Astrocyte (in vitro differentiated cells and primary cell): ENCODE data around the gene PSMG3. TPM values are rescaled to one million over a fixed set of nuclear protein-coding genes. Genes with fewer than 3 reads are reported as not detected.
A peak's percentile ranks its signal among the peaks of the same experiment; 100 is the strongest.

Source experiments
- DNase-seq: peaks from one replicate; pipeline ENCODE4 v3.0.0-alpha.2; 2010; ENCODE audit warnings: low read depth
- FAIRE-seq: peaks from 2 replicates; lab custom pipeline; 2011; peaks lifted over from hg19 to GRCh38; lab: Jason Lieb, UNC
- H2AFZ ChIP-seq: 2 replicates; pipeline ENCODE4 v1.6.0; 2012; ENCODE audit warnings: low read depth, low read length, inconsistent platforms
- H3K27ac ChIP-seq: 2 replicates; pipeline ENCODE4 v1.5.1; 2011; ENCODE audit warnings: low read depth, low read length, inconsistent platforms
- H3K27me3 ChIP-seq: 2 replicates; pipeline ENCODE4 v1.6.0; 2011; ENCODE audit warnings: low read length, inconsistent platforms; ENCODE audit not compliant: insufficient read depth
- H3K36me3 ChIP-seq: 2 replicates; pipeline ENCODE4 v1.5.1; 2011; ENCODE audit warnings: low read length, inconsistent platforms; ENCODE audit not compliant: insufficient read depth
- H3K4me1 ChIP-seq: 2 replicates; pipeline ENCODE4 v1.5.1; 2011; ENCODE audit warnings: low read length, inconsistent platforms; ENCODE audit not compliant: insufficient read depth
- H3K4me2 ChIP-seq: 2 replicates; pipeline ENCODE4 v1.6.0; 2012; ENCODE audit warnings: low read length, inconsistent platforms
- H3K4me3 ChIP-seq: 2 replicates; pipeline ENCODE4 v1.5.1; 2011; ENCODE audit warnings: low read depth, mild to moderate bottlenecking, low read length, inconsistent platforms; ENCODE audit not compliant: insufficient read depth
- H3K79me2 ChIP-seq: 2 replicates; pipeline ENCODE4 v1.6.0; 2012; ENCODE audit warnings: mild to moderate bottlenecking, low read length, inconsistent platforms; ENCODE audit not compliant: insufficient read depth
- H3K9ac ChIP-seq: 2 replicates; pipeline ENCODE4 v1.6.0; 2012; ENCODE audit warnings: mild to moderate bottlenecking, low read length, inconsistent platforms
- H3K9me3 ChIP-seq: 2 replicates; pipeline ENCODE4 v1.5.1; 2012; ENCODE audit warnings: low read depth, mild to moderate bottlenecking, low read length, inconsistent platforms; ENCODE audit not compliant: insufficient read depth
- H4K20me1 ChIP-seq: 2 replicates; pipeline ENCODE4 v1.6.0; 2012; ENCODE audit warnings: low read length, inconsistent platforms; ENCODE audit not compliant: insufficient read depth
- H3K27ac Mint-ChIP-seq: one replicate; pipeline ENCODE4 v1.8.0; 2021; ENCODE audit warnings: mild to moderate bottlenecking, mixed read lengths; ENCODE audit not compliant: unreplicated experiment
- H3K27me3 Mint-ChIP-seq: one replicate; pipeline ENCODE4 v1.8.0; 2021; ENCODE audit warnings: low read depth, mixed read lengths; ENCODE audit not compliant: unreplicated experiment
- H3K36me3 Mint-ChIP-seq: one replicate; pipeline ENCODE4 v1.8.0; 2021; ENCODE audit warnings: low read depth, mixed read lengths; ENCODE audit not compliant: unreplicated experiment
- H3K4me1 Mint-ChIP-seq: one replicate; pipeline ENCODE4 v1.8.0; 2021; ENCODE audit warnings: low read depth, mixed read lengths; ENCODE audit not compliant: unreplicated experiment
- H3K4me3 Mint-ChIP-seq: one replicate; pipeline ENCODE4 v1.8.0; 2021; ENCODE audit warnings: mild to moderate bottlenecking, moderate library complexity, mixed read lengths; ENCODE audit not compliant: unreplicated experiment
- H3K9me3 Mint-ChIP-seq: one replicate; pipeline ENCODE4 v1.8.0; 2021; ENCODE audit warnings: mild to moderate bottlenecking, mixed read lengths; ENCODE audit not compliant: unreplicated experiment
- CTCF ChIP-seq: IDR thresholded peaks from 2 replicates; pipeline ENCODE4 v1.5.1; 2011; ENCODE audit warnings: low read depth, mild to moderate bottlenecking, inconsistent platforms, low read length, moderate library complexity; ENCODE audit not compliant: insufficient read depth
- EZH2 ChIP-seq: IDR thresholded peaks from 2 replicates; pipeline ENCODE4 v1.6.1; 2012; ENCODE audit warnings: mild to moderate bottlenecking, low read length, inconsistent platforms; ENCODE audit not compliant: insufficient read depth
- total RNA-seq: library from RNA; stranded (reverse); gene quantifications from 2 replicates; pipeline ENCODE4 v1.2.1, GENCODE V29; 2021

PSMG3 gene
- total RNA-seq, 1 donor from 2014 or later: 30.3 TPM

GRCh38 chr7:1557771-1558170 lies 12.1 kb downstream of the PSMG3 start:
- H2AFZ ChIP-seq: no peak overlapping the region
- no peaks in the 10 kb centered on the region for H3K27me3 ChIP-seq
- FAIRE-seq: no peak
- no peak overlapping the region for H3K4me3 ChIP-seq
- H3K4me2 ChIP-seq: no peak overlapping the region
- H4K20me1 ChIP-seq: no peaks in the 10 kb centered on the region
- no peaks in the 10 kb centered on the region for H3K36me3 ChIP-seq
- H3K27me3 Mint-ChIP-seq: no peaks in the 10 kb centered on the region
- no peak overlapping the region for H3K9ac ChIP-seq
- TF ChIP-seq CTCF: no peak
- TF ChIP-seq EZH2: no peak
- H3K36me3 Mint-ChIP-seq: no peaks in the 10 kb centered on the region
- no peaks in the 10 kb centered on the region for H3K9me3 ChIP-seq
- peaks cover 12% of the 10 kb centered on the region for H3K4me1 Mint-ChIP-seq
- H3K27ac ChIP-seq: no peak overlapping the region
- peaks cover 16% of the 10 kb centered on the region for H3K4me1 ChIP-seq
- no peak for DNase-seq
- no peak overlapping the region for H3K4me3 Mint-ChIP-seq
- H3K9me3 Mint-ChIP-seq: no peaks in the 10 kb centered on the region
- H3K79me2 ChIP-seq: no peaks in the 10 kb centered on the region
- H3K27ac Mint-ChIP-seq: no peak overlapping the region

- Histone ChIP-seq H3K4me3 (no peak overlapping the region), H3K36me3 (no peaks in the 10 kb centered on the region), H3K4me2 (no peak overlapping the region), H3K27me3 (no peaks in the 10 kb centered on the region), H3K9ac (no peak overlapping the region), H3K79me2 (no peaks in the 10 kb centered on the region), H3K9me3 (no peaks in the 10 kb centered on the region), H3K27ac (no peak overlapping the region), H4K20me1 (no peaks in the 10 kb centered on the region), H2AFZ (no peak overlapping the region), H3K4me1 (peaks cover 16% of the 10 kb centered on the region)
- no peak overlapping the region for H3K27ac Mint-ChIP-seq
- DNase-seq (no peak), FAIRE-seq (no peak)
- H3K4me1 Mint-ChIP-seq: peaks cover 9% of the 10 kb centered on the region
- H3K9me3 Mint-ChIP-seq: no peaks in the 10 kb centered on the region
- TF ChIP-seq EZH2 (no peak), CTCF (no peak)
- H3K4me3 Mint-ChIP-seq: no peak overlapping the region
- H3K36me3 Mint-ChIP-seq: no peaks in the 10 kb centered on the region
- H3K27me3 Mint-ChIP-seq: no peaks in the 10 kb centered on the region
Measured at GRCh38 chr7:1557006-1557405, 12.8 kb downstream of the PSMG3 start.

GRCh38 chr7:1555813-1556543 lies 13.9 kb downstream of the PSMG3 start, which contains the start of gene TMEM184A:
Gene TMEM184A (minus strand): TSS chr7:1556205. CDS start chr7:1555484, 721 bp downstream.
- peak within 1 kb of the TSS; percentile 64 for H2AFZ ChIP-seq
- Mint-ChIP-seq H3K36me3 (no peaks in the 10 kb centered on the region), H3K27me3 (no peaks in the 10 kb centered on the region), H3K27ac (peak within 1 kb of the TSS; percentile 93), H3K9me3 (no peaks in the 10 kb centered on the region), H3K4me3 (no peak within 1 kb of the TSS), H3K4me1 (peaks cover 8% of the 10 kb centered on the region)
- H3K4me3 ChIP-seq: no peak within 1 kb of the TSS
- DNase-seq: no peak
- no peaks in the 10 kb centered on the region for H3K27me3 ChIP-seq
- TF ChIP-seq CTCF (no peak), EZH2 (no peak)
- H3K79me2 ChIP-seq: no peaks in the 10 kb centered on the region
- H3K36me3 ChIP-seq: no peaks in the 10 kb centered on the region
- H3K9me3 ChIP-seq: no peaks in the 10 kb centered on the region
- peak within 1 kb of the TSS; percentile 68 for H3K4me2 ChIP-seq
- peak within 1 kb of the TSS; percentile 10 for H3K27ac ChIP-seq
- no peaks in the 10 kb centered on the region for H4K20me1 ChIP-seq
- peaks cover 16% of the 10 kb centered on the region for H3K4me1 ChIP-seq
- H3K9ac ChIP-seq: peak within 1 kb of the TSS; percentile 61
- FAIRE-seq: no peak
